HG03108 (cell line): ENCODE results near the gene TXNRD2.

ENCODE experiments used
- ATAC-seq: cut with Tn5 transposase; IDR thresholded peaks from one replicate; pipeline ENCODE4 v1.9.1; 2021; ENCODE audit warnings: moderate library complexity; ENCODE audit not compliant: unreplicated experiment

Gene TXNRD2

DNA sequence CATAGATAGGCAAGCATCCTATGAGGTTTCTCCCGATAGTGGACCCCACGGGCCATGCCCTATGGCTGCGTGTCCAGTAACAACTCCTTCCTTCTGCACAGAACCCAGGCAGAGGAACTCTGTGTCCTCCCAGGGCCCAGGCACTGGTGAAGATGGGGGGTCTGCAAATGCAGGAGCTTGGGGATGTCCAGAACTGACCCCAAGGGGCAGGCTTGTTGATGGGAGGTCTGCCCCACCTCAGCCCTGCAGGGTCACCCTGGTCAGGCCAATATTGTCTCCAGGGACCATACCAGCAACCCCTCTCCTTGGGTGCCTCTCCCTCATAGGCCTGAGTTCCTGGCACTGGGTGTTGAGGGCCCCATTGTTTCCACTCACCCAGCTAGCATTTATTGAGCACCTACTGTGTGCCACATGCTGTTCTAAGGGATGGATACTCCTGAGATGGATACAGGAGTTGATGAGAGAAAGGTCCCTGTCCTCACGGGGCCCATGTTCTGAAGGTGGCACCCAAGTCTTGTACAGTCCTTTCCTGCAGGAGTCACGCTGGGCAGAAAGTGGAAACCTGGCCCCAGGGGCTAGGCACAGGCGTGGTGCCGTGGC is 26.3 kb upstream of the TXNRD2 start:
- ATAC-seq, result no peak

DNA sequence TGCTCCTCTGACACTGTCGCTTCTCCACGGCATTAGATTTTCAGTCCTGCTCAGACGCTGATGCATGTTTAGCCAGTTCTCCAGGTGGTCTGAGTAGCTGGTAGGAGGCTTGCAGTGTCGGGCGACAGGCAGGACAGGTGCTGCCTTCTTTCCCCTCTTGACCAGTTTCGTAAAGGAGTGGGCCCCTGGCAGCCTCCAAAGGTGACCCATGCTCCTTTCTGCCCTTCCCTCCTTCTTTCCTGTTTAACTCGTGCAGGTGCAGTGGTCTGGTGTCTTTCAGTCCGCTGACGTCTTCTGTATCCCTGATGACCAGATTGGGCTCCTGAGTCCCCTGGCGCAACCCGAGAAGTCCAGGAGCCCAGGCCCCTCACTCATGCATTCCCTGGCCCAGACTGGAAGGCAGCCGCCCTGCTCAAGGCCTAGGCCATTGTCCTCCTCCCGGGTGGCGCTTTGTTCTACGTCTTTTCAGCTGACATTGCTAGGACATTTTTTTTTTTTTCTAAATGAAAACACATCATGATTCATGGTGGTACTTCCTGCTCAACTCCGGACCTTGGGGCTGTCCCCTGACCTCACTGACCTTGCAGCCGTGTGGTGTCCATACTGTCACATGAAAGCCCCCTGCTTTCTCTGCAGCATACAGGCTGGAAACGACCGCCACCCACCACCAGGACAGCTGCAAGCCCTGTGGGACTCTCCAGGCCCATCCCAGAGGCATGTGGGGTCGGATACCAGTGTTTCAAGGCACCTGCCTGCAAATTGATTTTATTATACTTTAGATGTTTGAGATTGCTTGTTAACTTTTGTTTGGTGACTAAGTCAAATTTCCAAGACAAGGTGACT is 25.5 kb upstream of the TXNRD2 start:
- no peak for ATAC-seq

- ATAC-seq, result no peak
Measured at GRCh38 chr22:19965771-19966709, 24.4 kb upstream of the TXNRD2 start.

- ATAC-seq, result no peak
Measured at GRCh38 chr22:19964701-19965386, 23.2 kb upstream of the TXNRD2 start.

DNA sequence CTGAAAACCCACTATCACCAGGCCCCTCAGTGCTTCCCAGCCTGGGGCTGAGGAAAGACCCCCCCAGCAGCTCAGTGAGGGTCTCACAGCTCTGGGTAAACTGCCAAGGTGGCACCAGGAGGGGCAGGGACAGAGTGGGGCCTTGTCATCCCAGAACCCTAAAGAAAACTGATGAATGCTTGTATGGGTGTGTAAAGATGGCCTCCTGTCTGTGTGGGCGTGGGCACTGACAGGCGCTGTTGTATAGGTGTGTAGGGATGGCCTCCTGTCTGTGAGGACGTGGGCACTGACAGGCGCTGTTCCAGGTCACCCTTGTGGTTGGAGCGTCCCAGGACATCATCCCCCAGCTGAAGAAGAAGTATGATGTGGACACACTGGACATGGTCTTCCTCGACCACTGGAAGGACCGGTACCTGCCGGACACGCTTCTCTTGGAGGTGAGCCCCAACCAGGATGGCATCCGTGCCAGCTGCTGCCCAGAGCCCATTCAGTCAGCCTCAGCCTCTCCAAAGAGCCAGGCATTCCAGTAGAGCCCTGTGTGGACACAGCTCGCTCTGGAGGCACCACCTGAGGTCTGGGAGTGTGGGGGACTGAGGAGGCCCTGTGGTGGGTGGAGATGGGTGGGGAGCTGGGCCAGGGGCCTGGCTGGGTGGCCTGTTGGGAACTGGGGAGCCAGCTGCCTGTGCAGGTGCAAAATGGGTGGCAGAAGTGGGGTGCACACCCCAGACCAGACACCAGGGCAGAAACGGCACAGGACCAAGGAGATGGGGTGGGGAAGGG is 22.4 kb upstream of the TXNRD2 start:
- no peak for ATAC-seq

DNA sequence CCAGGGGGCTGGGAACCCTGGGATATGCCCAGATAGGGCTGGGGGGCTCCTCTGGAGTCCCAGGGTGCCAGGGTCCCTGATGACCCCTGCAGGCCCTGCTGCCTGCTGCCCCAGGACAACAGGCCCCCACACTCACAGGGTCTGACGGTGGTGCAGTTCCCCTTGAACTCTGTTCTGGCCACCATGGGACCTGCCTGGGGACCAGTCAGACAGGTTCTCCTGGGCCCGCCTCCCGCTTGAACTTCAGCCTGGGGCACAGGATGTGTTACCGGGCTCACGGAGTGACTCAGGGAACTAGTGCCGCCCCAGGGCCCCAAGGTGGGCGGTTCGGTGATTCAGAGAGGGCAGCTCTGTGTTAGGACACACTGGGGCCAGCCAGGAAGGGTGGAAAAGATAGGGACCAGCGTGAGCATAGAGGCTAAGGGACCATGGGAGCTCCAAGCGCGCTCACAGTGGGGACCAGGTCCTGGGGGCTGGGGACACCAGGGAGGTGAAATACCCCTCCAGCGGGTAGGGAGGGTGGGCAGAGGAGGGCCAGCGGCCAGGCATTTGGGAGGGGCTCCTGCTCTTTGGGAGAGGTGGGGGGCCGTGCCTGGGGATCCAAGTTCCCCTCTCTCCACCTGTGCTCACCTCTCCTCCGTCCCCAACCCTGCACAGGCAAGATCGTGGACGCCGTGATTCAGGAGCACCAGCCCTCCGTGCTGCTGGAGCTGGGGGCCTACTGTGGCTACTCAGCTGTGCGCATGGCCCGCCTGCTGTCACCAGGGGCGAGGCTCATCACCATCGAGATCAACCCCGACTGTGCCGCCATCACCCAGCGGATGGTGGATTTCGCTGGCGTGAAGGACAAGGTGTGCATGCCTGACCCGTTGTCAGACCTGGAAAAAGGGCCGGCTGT is 21.5 kb upstream of the TXNRD2 start:
- no peak for ATAC-seq

DNA sequence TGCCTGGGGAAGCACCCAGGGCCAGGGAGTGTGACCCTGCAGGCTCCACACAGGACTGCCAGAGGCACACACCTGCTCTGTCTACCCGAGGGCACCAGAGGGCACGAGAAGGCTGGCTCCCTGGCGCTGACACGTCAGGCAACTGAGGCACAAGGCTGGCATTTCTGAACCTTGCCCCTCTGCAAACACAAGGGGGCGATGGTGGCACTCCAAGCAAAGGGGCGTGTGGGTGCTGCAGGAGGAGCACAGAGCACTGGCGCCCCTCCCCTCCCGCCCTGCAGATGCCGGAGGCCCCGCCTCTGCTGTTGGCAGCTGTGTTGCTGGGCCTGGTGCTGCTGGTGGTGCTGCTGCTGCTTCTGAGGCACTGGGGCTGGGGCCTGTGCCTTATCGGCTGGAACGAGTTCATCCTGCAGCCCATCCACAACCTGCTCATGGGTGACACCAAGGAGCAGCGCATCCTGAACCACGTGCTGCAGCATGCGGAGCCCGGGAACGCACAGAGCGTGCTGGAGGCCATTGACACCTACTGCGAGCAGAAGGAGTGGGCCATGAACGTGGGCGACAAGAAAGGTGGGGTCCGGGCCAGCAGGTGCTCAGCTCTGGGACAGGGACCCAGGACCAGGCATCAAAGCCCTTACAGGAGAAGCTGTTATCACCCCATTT is 20.8 kb upstream of the TXNRD2 start:
- ATAC-seq, result no peak

DNA sequence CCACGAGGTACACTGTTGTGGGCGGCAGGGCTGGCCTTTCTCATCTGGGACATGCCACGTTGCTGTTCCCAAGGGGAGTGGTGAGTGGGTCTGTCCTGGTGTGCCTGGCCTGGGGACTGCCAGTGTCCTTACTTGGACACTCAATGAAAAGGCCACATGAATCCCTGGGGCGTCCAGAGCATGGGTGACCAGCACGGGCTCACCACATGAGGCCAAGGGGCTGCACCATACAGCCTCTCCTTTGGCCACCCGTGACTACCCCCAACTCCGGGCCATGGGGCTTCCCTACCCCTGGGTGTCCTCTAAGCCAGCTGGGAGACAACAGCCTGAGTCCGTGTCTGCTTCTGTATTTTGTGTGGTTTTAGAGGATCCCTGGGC is 20.2 kb upstream of the TXNRD2 start:
- ATAC-seq, result no peak

DNA sequence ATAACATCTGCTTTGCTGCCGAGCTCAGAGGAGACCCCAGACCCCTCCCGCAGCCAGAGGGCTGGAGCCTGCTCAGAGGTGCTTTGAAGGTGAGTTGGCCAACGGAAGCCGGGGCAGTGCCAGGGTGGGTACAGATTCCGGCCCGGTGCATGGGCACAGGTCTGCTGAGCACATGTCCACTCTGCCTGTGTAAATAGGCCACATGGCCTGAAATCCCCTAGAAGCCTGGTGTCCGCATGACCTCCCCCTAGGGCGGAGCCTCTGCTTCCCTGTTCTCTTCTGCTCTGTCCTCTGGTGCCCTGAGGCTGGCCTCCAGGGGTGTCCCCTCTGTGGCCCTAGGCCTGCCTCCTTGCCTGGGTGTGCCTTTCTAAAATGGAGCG is 19.6 kb upstream of the TXNRD2 start:
- ATAC-seq, result no peak

- ATAC-seq, result no peak
Measured at GRCh38 chr22:19960491-19961200, 19.0 kb upstream of the TXNRD2 start.

- ATAC-seq, result no peak
Measured at GRCh38 chr22:19959587-19960490, 18.2 kb upstream of the TXNRD2 start.

GRCh38 chr22:19959043-19959586 is 17.5 kb upstream of the TXNRD2 start:
- ATAC-seq, result no peak

DNA sequence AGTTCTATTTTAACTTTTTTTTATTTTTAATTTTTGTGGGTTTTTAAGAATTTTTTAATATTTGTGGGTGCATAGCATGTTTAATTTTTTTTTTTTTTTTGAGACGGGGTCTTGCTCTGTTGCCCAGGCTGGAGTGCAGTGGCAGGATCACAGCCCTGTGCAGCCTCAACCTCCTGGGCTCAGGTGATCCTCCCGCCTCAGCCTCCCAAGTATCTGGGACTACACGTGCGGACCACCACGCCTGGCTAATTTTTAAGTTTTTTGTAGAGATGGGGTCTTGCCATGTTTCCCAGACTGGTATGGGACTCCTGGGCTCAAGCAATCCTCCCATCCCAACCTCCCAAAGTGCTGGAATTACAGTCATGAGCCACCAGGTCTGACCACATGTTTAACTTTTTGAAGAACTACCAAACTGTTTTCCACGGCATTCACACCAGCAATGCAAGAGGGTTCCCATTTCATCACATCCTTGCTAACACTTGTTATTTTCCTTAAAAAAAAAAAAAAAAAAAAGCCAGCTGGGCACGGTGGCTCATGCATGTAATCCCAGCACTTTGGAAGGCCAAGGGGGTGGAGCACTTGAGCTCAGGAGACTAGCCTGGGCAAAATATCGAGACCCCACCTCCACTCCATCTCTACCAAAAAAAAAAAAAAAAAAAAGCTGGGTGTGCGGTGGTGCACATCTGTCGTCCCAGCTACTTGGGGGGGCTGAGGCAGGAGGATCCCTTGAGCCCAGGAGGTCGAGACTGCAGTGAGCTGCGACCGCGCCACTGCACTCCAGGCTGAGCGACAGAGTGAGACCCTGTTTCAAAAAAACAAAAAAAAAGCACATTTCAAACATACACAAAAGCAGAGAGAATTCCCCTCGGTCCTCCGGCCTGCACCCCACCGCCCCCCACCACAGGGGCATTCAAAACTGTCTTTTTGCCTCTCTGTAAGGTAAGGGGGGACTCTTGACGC is 16.7 kb upstream of the TXNRD2 start:
- no peak for ATAC-seq

DNA sequence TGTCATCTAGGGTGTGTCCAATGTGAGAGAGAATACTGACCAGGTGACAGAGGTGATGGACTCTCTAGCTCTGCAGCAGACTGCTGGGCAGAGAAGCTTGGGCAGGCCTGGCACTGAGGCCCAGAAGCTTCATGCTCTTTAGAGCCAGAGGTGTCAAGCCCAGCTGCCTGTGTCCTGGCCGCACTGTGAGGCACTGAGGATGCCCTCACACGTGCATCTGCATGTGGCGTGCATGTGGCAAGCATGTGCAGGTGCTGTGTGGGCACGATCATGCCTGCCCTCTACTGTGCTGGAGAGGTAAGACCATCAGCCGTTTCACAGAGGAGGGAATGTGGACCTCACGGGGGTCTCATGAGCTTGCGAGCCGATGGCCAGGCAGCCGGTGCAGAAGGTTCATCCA is 15.8 kb upstream of the TXNRD2 start:
- ATAC-seq, result no peak

GRCh38 chr22:19955241-19956128 is 13.9 kb upstream of the TXNRD2 start:
- no peak for ATAC-seq
